Measurements from ENCODE around the gene TRIP6. TPM values are rescaled to one million over a fixed set of nuclear protein-coding genes. Genes with fewer than 3 reads are reported as not detected.
"Not testable (repeated sequence)": the region's sequence is repeated elsewhere in the genome, so short reads cannot be mapped to it uniquely, and the experiment has no call there.

The TRIP6 gene
- total RNA-seq, 1 donor from 2014 or later, result 13.1 TPM

- no peaks in the 10 kb centered on the region for H3K4me1 Mint-ChIP-seq (ENCODE audit: low read depth, unreplicated experiment)
- no peak for TF ChIP-seq CTCF (IDR thresholded peaks at IDR 0.05; ENCODE audit: partially characterized antibody, unreplicated experiment)
- peaks cover 4% of the 10 kb centered on the region for H3K9me3 Mint-ChIP-seq (ENCODE audit: unreplicated experiment)
- H3K36me3 Mint-ChIP-seq (ENCODE audit: unreplicated experiment), result peaks cover 5% of the 10 kb centered on the region
- H3K4me3 Mint-ChIP-seq (ENCODE audit: unreplicated experiment), result no peak overlapping the region
- no peaks in the 10 kb centered on the region for H3K27me3 Mint-ChIP-seq (ENCODE audit: unreplicated experiment)
- no peak overlapping the region for H3K27ac Mint-ChIP-seq (ENCODE audit: unreplicated experiment)
- no peak for DNase-seq
Observed at GRCh38 chr7:100902638-100903037, 35.5 kb downstream of the TRIP6 start.

DNA sequence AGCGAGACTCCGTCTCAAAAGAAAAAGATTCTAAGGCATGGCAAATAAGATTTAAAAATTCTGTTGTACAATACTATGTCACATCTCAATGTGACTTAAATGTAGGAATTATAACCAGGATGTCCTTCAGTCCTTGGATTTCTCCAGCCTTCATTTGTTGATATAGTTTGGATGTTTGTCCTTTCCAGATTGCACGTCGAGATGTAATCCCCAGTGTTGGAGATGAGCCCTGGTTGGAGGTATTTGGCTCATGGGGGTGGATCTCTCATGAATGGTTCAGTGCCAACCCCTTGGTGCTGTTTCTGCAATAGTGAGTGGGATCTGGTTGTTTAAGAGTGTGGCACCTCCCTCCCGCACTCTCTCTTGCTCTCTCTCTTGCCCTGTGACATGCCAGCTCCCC lies 41.3 kb downstream of the TRIP6 start:
- TF ChIP-seq CTCF (IDR thresholded peaks at IDR 0.05; ENCODE audit: partially characterized antibody, unreplicated experiment), result no peak
- H3K36me3 Mint-ChIP-seq (ENCODE audit: unreplicated experiment), result peaks cover 5% of the 10 kb centered on the region
- no peaks in the 10 kb centered on the region for H3K4me1 Mint-ChIP-seq (ENCODE audit: low read depth, unreplicated experiment)
- H3K27ac Mint-ChIP-seq (ENCODE audit: unreplicated experiment), result no peak overlapping the region
- no peaks in the 10 kb centered on the region for H3K9me3 Mint-ChIP-seq (ENCODE audit: unreplicated experiment)
- H3K4me3 Mint-ChIP-seq (ENCODE audit: unreplicated experiment), result no peak overlapping the region
- no peak for DNase-seq
- H3K27me3 Mint-ChIP-seq (ENCODE audit: unreplicated experiment), result no peaks in the 10 kb centered on the region

- not testable (repeated sequence) for H3K27me3 Mint-ChIP-seq (ENCODE audit: unreplicated experiment); H3K4me3 Mint-ChIP-seq (ENCODE audit: unreplicated experiment); H3K9me3 Mint-ChIP-seq (ENCODE audit: unreplicated experiment); H3K4me1 Mint-ChIP-seq (ENCODE audit: low read depth, unreplicated experiment); DNase-seq; H3K36me3 Mint-ChIP-seq (ENCODE audit: unreplicated experiment); H3K27ac Mint-ChIP-seq (ENCODE audit: unreplicated experiment)
Observed at GRCh38 chr7:100910443-100910842, 43.3 kb downstream of the TRIP6 start.

DNA sequence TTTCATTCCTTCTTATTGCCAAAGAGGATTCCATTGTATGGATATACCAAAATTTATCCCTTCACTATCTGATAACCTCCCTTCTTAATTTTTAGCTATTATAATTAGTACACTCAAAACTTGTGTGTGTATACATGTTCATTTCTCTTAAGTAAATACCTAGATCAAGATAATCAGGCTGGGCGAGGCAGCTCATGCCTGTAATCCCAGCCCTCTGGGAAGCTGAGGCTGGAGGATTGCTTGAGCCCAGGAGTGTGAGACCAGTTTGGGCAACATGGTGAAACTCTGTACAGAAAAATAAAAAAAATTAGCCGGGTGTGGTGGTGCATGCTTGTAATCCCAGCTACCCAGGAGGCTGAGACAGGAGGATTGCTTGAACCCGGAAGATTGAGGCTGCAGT lies 44.3 kb downstream of the TRIP6 start:
- no peak for DNase-seq
- Mint-ChIP-seq H3K27ac (ENCODE audit: unreplicated experiment) (no peak overlapping the region), H3K36me3 (ENCODE audit: unreplicated experiment) (peaks cover 5% of the 10 kb centered on the region), H3K4me3 (ENCODE audit: unreplicated experiment) (no peak overlapping the region), H3K9me3 (ENCODE audit: unreplicated experiment) (peaks cover 1% of the 10 kb centered on the region), H3K27me3 (ENCODE audit: unreplicated experiment) (peaks cover 3% of the 10 kb centered on the region), H3K4me1 (ENCODE audit: low read depth, unreplicated experiment) (no peaks in the 10 kb centered on the region)
- TF ChIP-seq CTCF (IDR thresholded peaks at IDR 0.05; ENCODE audit: partially characterized antibody, unreplicated experiment), result no peak

- Mint-ChIP-seq H3K9me3 (ENCODE audit: unreplicated experiment) (peaks cover 1% of the 10 kb centered on the region), H3K36me3 (ENCODE audit: unreplicated experiment) (no peaks in the 10 kb centered on the region), H3K4me1 (ENCODE audit: low read depth, unreplicated experiment) (no peaks in the 10 kb centered on the region), H3K27ac (ENCODE audit: unreplicated experiment) (no peak overlapping the region), H3K27me3 (ENCODE audit: unreplicated experiment) (peaks cover 3% of the 10 kb centered on the region), H3K4me3 (ENCODE audit: unreplicated experiment) (no peak overlapping the region)
- no peak for TF ChIP-seq CTCF (IDR thresholded peaks at IDR 0.05; ENCODE audit: partially characterized antibody, unreplicated experiment)
- no peak for DNase-seq
Observed at GRCh38 chr7:100914208-100914878, 47.2 kb downstream of the TRIP6 start.

Measured in glutamatergic neuron (in vitro differentiated cells).